SH-SY5Y (cell line): ENCODE results near the gene NECAB3.

ENCODE experiments used
- GATA2 ChIP-seq: IDR thresholded peaks from 2 replicates; pipeline ENCODE4 v1.6.1; 2011; ENCODE audit warnings: mild to moderate bottlenecking, low read depth, low read length
- GATA3 ChIP-seq: IDR thresholded peaks from 2 replicates; pipeline ENCODE4 v1.6.1; 2011; ENCODE audit warnings: low read depth, mild to moderate bottlenecking, low read length, moderate library complexity

DNA sequence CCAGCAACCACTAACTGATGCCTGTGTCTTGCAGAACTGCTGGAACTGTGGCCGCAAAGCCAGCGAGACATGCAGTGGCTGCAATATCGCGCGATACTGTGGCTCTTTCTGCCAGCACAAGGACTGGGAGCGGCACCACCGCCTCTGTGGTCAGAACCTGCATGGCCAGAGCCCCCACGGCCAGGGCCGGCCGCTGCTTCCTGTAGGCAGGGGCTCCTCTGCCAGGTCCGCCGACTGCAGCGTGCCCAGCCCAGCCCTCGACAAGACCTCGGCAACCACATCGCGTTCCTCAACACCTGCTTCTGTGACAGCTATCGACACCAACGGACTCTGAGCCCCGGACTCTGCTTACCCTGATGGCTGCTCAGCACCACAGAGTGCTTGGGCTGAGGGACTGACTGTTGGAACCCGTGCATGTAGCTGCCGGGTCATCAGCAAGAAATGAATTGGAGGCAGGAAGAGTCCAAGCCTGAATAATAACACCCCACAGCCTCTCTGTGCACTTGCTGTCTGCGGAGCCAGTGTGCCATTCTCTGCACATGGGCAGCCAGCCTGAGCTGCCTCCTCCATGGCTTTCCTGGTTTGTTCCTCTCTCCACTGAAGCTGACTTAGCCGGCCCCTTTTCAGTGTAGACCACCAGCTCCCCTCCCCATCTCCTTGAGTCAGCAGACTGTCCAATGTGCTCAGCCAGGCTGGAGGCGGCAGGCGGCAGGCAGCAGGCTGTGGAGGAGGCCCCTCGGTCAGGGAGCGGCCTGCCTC, 29.7 kb downstream of the NECAB3 start:
- TF ChIP-seq GATA2 (no peak), GATA3 (no peak)
